ENCODE data around the gene PPP1R12B.
"Not testable (repeated sequence)": the region's sequence is repeated elsewhere in the genome, so short reads cannot be mapped to it uniquely, and the experiment has no call there.

PPP1R12B gene

DNA sequence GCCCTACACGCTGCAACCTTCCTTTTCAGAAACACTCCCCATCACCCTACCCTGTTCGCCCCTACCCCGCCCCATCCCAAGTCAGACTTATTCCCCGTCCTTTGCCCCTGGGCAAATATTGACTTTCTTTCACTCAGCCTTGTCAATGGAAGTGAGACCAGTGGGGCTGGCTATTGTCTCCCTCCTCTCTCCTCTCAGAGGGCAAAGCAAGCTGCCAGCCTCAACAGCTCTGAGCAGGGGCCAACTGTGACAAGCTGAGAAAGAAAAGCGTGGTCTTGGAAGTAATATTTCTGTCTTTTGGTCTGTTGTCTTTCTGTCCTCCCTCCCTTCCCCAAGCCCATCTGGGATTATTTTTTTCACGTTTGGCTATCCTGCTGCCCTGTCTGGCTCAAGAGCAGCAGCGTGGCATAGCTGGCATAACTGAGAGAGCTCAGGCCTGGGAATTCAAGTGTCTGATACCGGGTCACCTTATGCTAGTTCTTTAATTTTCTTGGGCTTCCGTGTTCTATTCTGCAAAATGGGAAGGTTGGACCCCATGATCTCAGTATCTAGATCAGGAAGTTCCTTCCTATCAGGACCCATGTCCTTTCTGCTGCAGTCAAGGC is 290.3 kb downstream of the PPP1R12B start:
- DNase-seq, result not testable (repeated sequence)

DNA sequence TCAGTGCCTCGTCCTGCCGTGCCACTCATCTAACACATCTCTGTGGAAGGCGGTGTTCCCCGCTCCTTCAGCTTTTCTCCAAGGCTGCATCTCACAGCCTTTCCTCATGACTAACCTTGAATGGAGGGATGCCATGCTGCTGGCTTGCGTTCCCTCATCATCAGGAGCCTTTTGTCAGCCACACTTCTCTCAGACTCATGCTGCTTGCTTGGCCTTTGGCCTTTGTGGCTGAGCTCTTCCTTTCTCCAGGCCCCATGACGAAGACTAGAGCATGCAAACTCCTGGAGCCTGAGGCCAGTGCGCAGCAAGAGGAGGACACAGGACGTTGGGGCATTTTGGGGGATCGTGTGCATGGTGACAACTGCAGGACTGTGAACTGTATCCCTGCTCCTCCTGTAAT is 291.0 kb downstream of the PPP1R12B start:
- DNase-seq, result no peak

DNA sequence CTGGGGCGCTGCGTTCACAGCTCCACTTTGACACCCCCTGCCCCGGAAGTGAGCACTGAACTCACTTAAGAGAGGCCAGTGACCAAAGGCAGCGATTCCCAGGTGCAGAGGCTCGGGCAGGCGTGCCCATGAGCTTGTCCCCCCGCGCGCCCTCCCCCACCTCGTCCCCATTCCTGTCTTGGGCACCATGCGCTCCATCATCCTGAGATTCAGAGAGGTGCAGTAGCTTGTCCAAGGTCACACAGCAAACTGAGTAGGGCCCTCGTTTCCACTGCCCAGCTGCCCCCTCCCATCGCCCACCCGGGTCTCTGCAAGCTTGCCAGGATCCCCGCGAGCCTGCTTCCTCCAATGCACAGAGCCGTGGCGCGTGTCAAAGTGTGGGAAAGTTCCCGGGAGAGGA is 293.7 kb downstream of the PPP1R12B start:
- DNase-seq, result no peak

Measured in Kasumi-1 (cell line).